Upper lobe of right lung (tissue), 1 donor: Measurements from ENCODE around the gene MYL6. TPM values are rescaled to one million over a fixed set of nuclear protein-coding genes. Genes with fewer than 3 reads are reported as not detected.

Experiments used
- ATAC-seq: fragments of 200-7000 bp; cut with Tn5 transposase; one replicate; pipeline ENCODE4 v1.9.1; 2020; ENCODE audit warnings: mild to moderate bottlenecking, moderate library complexity
- DNase-seq: peaks from one replicate; pipeline ENCODE4 v3.0.0-alpha.2; 2020
- H3K27ac ChIP-seq: fragments of 200-600 bp; one replicate; pipeline ENCODE4 v1.8.0; 2022
- H3K27me3 ChIP-seq: fragments of 200-600 bp; one replicate; pipeline ENCODE4 v1.8.0; 2022; ENCODE audit warnings: mild to moderate bottlenecking
- H3K36me3 ChIP-seq: fragments of 200-600 bp; one replicate; pipeline ENCODE4 v1.8.0; 2022
- H3K4me1 ChIP-seq: fragments of 200-600 bp; one replicate; pipeline ENCODE4 v1.8.0; 2022
- H3K4me3 ChIP-seq: fragments of 200-600 bp; one replicate; pipeline ENCODE4 v1.8.0; 2022; ENCODE audit warnings: mild to moderate bottlenecking
- H3K9me3 ChIP-seq: fragments of 200-600 bp; one replicate; pipeline ENCODE4 v1.8.0; 2022
- CTCF ChIP-seq: fragments of 200-600 bp; IDR thresholded peaks from one replicate; pipeline ENCODE4 v1.8.0; 2022; ENCODE audit warnings: antibody characterized with exemption
- intact Hi-C: fragments of 100-400 bp; cut with DNase I; formaldehyde crosslinking; loops from one replicate; pipeline ENCODE4 v1.11.0; 2022
- total RNA-seq: library from RNA; stranded (reverse); fragmentation: NEBNext Ultra II Directional; extraction: Animal tissue kit (Norgen Biotek cat#: 25700); gene quantifications from one replicate; pipeline ENCODE4 v1.2.1, GENCODE V29; 2021
- donor health status: DM: no; HTN: yes; CAD: no; lungs with severe emphysema.

Gene MYL6
- total RNA-seq, 1 donor from 2014 or later = 1,254 TPM

GRCh38 chr12:56157201-56158028 is 744 bp upstream of the MYL6 start:
- DNase-seq = peak; percentile 86
- Histone ChIP-seq H3K27me3 (no peaks in the 10 kb centered on the region), H3K27ac (peak overlapping the region; percentile 96), H3K36me3 (peaks cover 29% of the 10 kb centered on the region), H3K4me3 (peak overlapping the region; percentile 84), H3K4me1 (peaks cover 19% of the 10 kb centered on the region), H3K9me3 (no peaks in the 10 kb centered on the region)
- intact Hi-C loops = no loop called here
- TF ChIP-seq CTCF = peak; percentile 66
- ATAC-seq = peak; percentile 62

GRCh38 chr12:56158926-56159461 is 835 bp downstream of the MYL6 start:
- ATAC-seq = peak; percentile 75
- TF ChIP-seq CTCF = no peak

GRCh38 chr12:56159482-56160192 is 1.5 kb downstream of the MYL6 start:
- peaks cover 52% of the 10 kb centered on the region for H3K36me3 ChIP-seq

More at GRCh38 chr12:56158926-56159461, 835 bp downstream of the MYL6 start:
- Histone ChIP-seq H3K27ac (peak overlapping the region; percentile 96), H3K4me1 (peaks cover 21% of the 10 kb centered on the region), H3K27me3 (no peaks in the 10 kb centered on the region), H3K9me3 (no peaks in the 10 kb centered on the region), H3K4me3 (peak overlapping the region; percentile 84), H3K36me3 (peaks cover 45% of the 10 kb centered on the region)
- intact Hi-C loops = no loop called here
- peak; percentile 88 for DNase-seq

GRCh38 chr12:56160193-56160763 is 2.1 kb downstream of the MYL6 start:
- H3K4me1 ChIP-seq = peaks cover 21% of the 10 kb centered on the region
- H3K4me3 ChIP-seq = peak overlapping the region; percentile 84
- peak overlapping the region; percentile 96 for H3K27ac ChIP-seq
- no peak for TF ChIP-seq CTCF
- no peaks in the 10 kb centered on the region for H3K27me3 ChIP-seq
- ATAC-seq = no peak
- intact Hi-C loops = no loop called here
- DNase-seq = no peak
- no peaks in the 10 kb centered on the region for H3K9me3 ChIP-seq
- H3K36me3 ChIP-seq = peaks cover 58% of the 10 kb centered on the region

More at GRCh38 chr12:56159482-56160192, 1.5 kb downstream of the MYL6 start:
- H3K4me1 ChIP-seq = peaks cover 21% of the 10 kb centered on the region
- H3K4me3 ChIP-seq = peak overlapping the region; percentile 84
- ATAC-seq (no peak), DNase-seq (no peak)
- no peaks in the 10 kb centered on the region for H3K9me3 ChIP-seq
- peak overlapping the region; percentile 96 for H3K27ac ChIP-seq
- intact Hi-C loops = no loop called here
- TF ChIP-seq CTCF = no peak
- H3K27me3 ChIP-seq = no peaks in the 10 kb centered on the region

- Histone ChIP-seq H3K27me3 (no peaks in the 10 kb centered on the region), H3K36me3 (peaks cover 65% of the 10 kb centered on the region), H3K27ac (peak overlapping the region; percentile 96), H3K9me3 (no peaks in the 10 kb centered on the region), H3K4me1 (peaks cover 21% of the 10 kb centered on the region), H3K4me3 (peak overlapping the region; percentile 84)
- no peak for TF ChIP-seq CTCF
- ATAC-seq (no peak), DNase-seq (no peak)
- intact Hi-C loops = no loop called here
Observed at GRCh38 chr12:56160894-56161689, 2.9 kb downstream of the MYL6 start.
